Body of pancreas (tissue), 4 donors: ENCODE measurements around the gene TUBGCP2. TPM values are rescaled to one million over a fixed set of nuclear protein-coding genes. Genes with fewer than 3 reads are reported as not detected.

Experiments
- ATAC-seq: fragments of 150-250 bp; one replicate; pipeline ENCODE4 v1.9.1; 2016
- DNase-seq, 4 donors: peaks; one replicate each; pipeline ENCODE4 v3.0.0-alpha.2; 2019
- H3K27ac ChIP-seq, 4 donors: fragments of 200-600 bp; sonication (generic); 1 replicate in 3 of 4; 2 replicates in 1 of 4; pipeline versions ENCODE4 v1.5.1 to v1.6.1; 2016 to 2019; ENCODE audit warnings: mild to moderate bottlenecking in 1 of 4, mixed read lengths in 1 of 4, moderate library complexity in 1 of 4
- H3K27me3 ChIP-seq, 2 donors: fragments of 200-600 bp; sonication (generic); one replicate each; pipeline ENCODE4 v1.6.0; 2016; ENCODE audit warnings: mild to moderate bottlenecking in 1 of 2
- H3K36me3 ChIP-seq, 2 donors: fragments of 200-600 bp; sonication (generic); replicated peaks in 1 of 2; 2 replicates each; pipeline ENCODE4 v1.5.1; 2016; ENCODE audit warnings: low read depth in 2 of 2; ENCODE audit not compliant: insufficient read depth in 1 of 2
- H3K4me1 ChIP-seq: fragments of 200-600 bp; sonication (generic); one replicate; pipeline ENCODE4 v1.6.0; 2016
- H3K4me3 ChIP-seq, 2 donors: fragments of 200-600 bp; sonication (generic); 1 replicate in 1 of 2; 2 replicates in 1 of 2; pipeline ENCODE4 v1.5.1; 2016 to 2019
- H3K9me3 ChIP-seq, 3 donors: fragments of 200-600 bp; sonication (generic); 1 replicate in 2 of 3; 2 replicates in 1 of 3; pipeline ENCODE4 v1.5.1; 2016
- CTCF ChIP-seq, 7 experiments: fragments of 450-650 bp in 4 of 7; fragments of 200-600 bp in 3 of 7; sonication (generic) in 3 of 7; IDR thresholded peaks; one replicate each; pipeline ENCODE4 v1.5.1; 2016 to 2019; ENCODE audit warnings: antibody characterized with exemption in 7 of 7
- POLR2A ChIP-seq, 3 donors: fragments of 450-650 bp; IDR thresholded peaks; one replicate each; pipeline ENCODE4 v1.6.1; 2016; ENCODE audit warnings: antibody characterized with exemption in 3 of 3, mild to moderate bottlenecking in 2 of 3
- WGBS, 2 donors: methylation state at CpG; one replicate each; pipeline ENCODE4 v1.1.5; 2017; 5-methylcytosine and 5-hydroxymethylcytosine counted together
- intact Hi-C: fragments of 100-400 bp; cut with DNase I; formaldehyde crosslinking; loops from one replicate; pipeline ENCODE4 v1.15.1; 2023
- total RNA-seq, 2 donors: library from RNA; depleted of rRNA; stranded (reverse); fragments of >200 nt; gene quantifications; one replicate each; pipeline ENCODE4 v1.1.0, GENCODE V29; 2016

TUBGCP2 gene
- total RNA-seq, 2 donors from 2014 or later: 32.2 to 36.6 TPM

- H3K27ac ChIP-seq: no peak overlapping the region
- ATAC-seq (no peak), DNase-seq (no peak)
- H3K36me3 ChIP-seq: no peaks in the 10 kb centered on the region
- WGBS, 2 donors: 60 to 63% methylated on average over 4 of the region's 4 CpGs
- no peaks in the 10 kb centered on the region for H3K9me3 ChIP-seq
- no peaks in the 10 kb centered on the region for H3K27me3 ChIP-seq
- H3K4me1 ChIP-seq: peaks cover 13% of the 10 kb centered on the region
- intact Hi-C loops: no loop called here
- H3K4me3 ChIP-seq: no peak overlapping the region
- TF ChIP-seq POLR2A (IDR thresholded peaks at IDR 0.05) (no peak), CTCF (IDR thresholded peaks at IDR 0.05) (no peak)
Measured at GRCh38 chr10:133313192-133313591, 4.5 kb upstream of the TUBGCP2 start.

- DNase-seq (no peak), ATAC-seq (no peak)
- no peak overlapping the region for H3K4me3 ChIP-seq
- H3K4me1 ChIP-seq: peaks cover 17% of the 10 kb centered on the region
- intact Hi-C loops: no loop called here
- H3K27me3 ChIP-seq: no peaks in the 10 kb centered on the region
- no peaks in the 10 kb centered on the region for H3K9me3 ChIP-seq
- WGBS, 2 donors: 86 to 87% methylated on average over 9 of the region's 9 CpGs
- H3K27ac ChIP-seq: no peak overlapping the region
- no peak for TF ChIP-seq CTCF (IDR thresholded peaks at IDR 0.05)
- no peak for TF ChIP-seq POLR2A (IDR thresholded peaks at IDR 0.05)
- H3K36me3 ChIP-seq: no peaks in the 10 kb centered on the region
Measured at GRCh38 chr10:133312769-133313145, 4.1 kb upstream of the TUBGCP2 start.

- Histone ChIP-seq H3K27ac (no peak overlapping the region), H3K27me3 (no peaks in the 10 kb centered on the region), H3K4me3 (no peak overlapping the region), H3K9me3 (no peaks in the 10 kb centered on the region), H3K36me3 (no peaks in the 10 kb centered on the region), H3K4me1 (peaks cover 22% of the 10 kb centered on the region)
- intact Hi-C loops: no loop called here
- DNase-seq: no peak
- no peak for ATAC-seq
- 89% methylated on average over 18 to 23 of the region's 23 CpGs for WGBS, 2 donors
- TF ChIP-seq CTCF (IDR thresholded peaks at IDR 0.05) (no peak), POLR2A (IDR thresholded peaks at IDR 0.05) (no peak)
Measured at GRCh38 chr10:133312016-133312768, 3.5 kb upstream of the TUBGCP2 start.

GRCh38 chr10:133311570-133311969 lies 2.9 kb upstream of the TUBGCP2 start:
- no peak for ATAC-seq
- intact Hi-C loops: no loop called here
- DNase-seq: no peak
- H3K9me3 ChIP-seq: no peaks in the 10 kb centered on the region
- H3K36me3 ChIP-seq: no peaks in the 10 kb centered on the region
- TF ChIP-seq POLR2A (IDR thresholded peaks at IDR 0.05) (no peak), CTCF (IDR thresholded peaks at IDR 0.05) (no peak)
- H3K27me3 ChIP-seq: no peaks in the 10 kb centered on the region
- 91 to 93% methylated on average over 5 to 10 of the region's 10 CpGs for WGBS, 2 donors
- no peak overlapping the region for H3K27ac ChIP-seq
- H3K4me1 ChIP-seq: peaks cover 28% of the 10 kb centered on the region
- no peak overlapping the region for H3K4me3 ChIP-seq

GRCh38 chr10:133310789-133311188 lies 2.1 kb upstream of the TUBGCP2 start:
- intact Hi-C loops: no loop called here
- Histone ChIP-seq H3K4me1 (peaks cover 28% of the 10 kb centered on the region), H3K27me3 (no peaks in the 10 kb centered on the region), H3K4me3 (no peak overlapping the region), H3K36me3 (no peaks in the 10 kb centered on the region), H3K9me3 (no peaks in the 10 kb centered on the region), H3K27ac (no peak overlapping the region)
- no peak for TF ChIP-seq POLR2A (IDR thresholded peaks at IDR 0.05)
- no peak for TF ChIP-seq CTCF (IDR thresholded peaks at IDR 0.05)
- ATAC-seq (no peak), DNase-seq (no peak)
- 93 to 94% methylated on average over 8 of the region's 8 CpGs for WGBS, 2 donors
